ENCODE results near the gene NRF1.
"Not testable (repeated sequence)": the region's sequence is repeated elsewhere in the genome, so short reads cannot be mapped to it uniquely, and the experiment has no call there.

The NRF1 gene

DNA sequence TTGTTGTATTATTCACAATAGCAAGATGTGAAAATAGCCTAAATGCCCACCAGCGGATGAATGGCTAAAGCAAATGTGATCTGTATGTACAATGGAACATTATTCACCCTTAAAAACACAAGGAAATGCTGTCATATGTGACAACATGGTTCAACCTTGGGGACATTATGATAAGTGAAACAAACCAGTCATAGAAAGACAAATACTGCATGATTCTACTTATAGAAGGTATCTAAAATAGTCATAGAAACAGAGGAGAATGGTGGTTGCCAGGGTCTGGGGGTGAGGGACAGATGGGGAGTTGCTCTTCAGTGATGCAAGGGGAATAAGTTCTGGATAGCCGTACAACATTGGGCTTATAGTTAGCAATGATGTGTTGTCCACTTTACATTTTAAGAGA, 58.4 kb downstream of the NRF1 start:
- ChIA-PET POLR2A (no interaction called here), CTCF (no interaction called here)
- TF ChIP-seq FOXM1 (IDR thresholded peaks at IDR 0.05; ENCODE audit: borderline replicate concordance) (no peak), PKNOX1 (IDR thresholded peaks at IDR 0.05) (no peak), FOXK2 (IDR thresholded peaks at IDR 0.05) (no peak), SUZ12 (IDR thresholded peaks at IDR 0.05) (no peak), ZNF384 (IDR thresholded peaks at IDR 0.05) (no peak), BHLHE40 (IDR thresholded peaks at IDR 0.05; ENCODE audit: borderline replicate concordance) (no peak), LEF1 (IDR thresholded peaks at IDR 0.05; ENCODE audit: borderline replicate concordance) (no peak), TARDBP (IDR thresholded peaks at IDR 0.05) (no peak), SP1 (IDR thresholded peaks at IDR 0.05) (no peak), ARNT (IDR thresholded peaks at IDR 0.05) (no peak), HDGF (IDR thresholded peaks at IDR 0.05; ENCODE audit: borderline replicate concordance) (no peak), L3MBTL2 (conservative IDR thresholded peaks at IDR 0.05) (no peak), FOXA1 (IDR thresholded peaks at IDR 0.05) (no peak), ELF4 (IDR thresholded peaks at IDR 0.05) (no peak), NFRKB (IDR thresholded peaks at IDR 0.05) (no peak), CTBP1 (IDR thresholded peaks at IDR 0.05; ENCODE audit: borderline replicate concordance) (no peak)
- no peak for DNase-seq (ENCODE audit: extremely low spot score)

- ChIA-PET CTCF (no interaction called here), POLR2A (no interaction called here)
- no peak for DNase-seq (ENCODE audit: extremely low spot score)
- no peak for TF ChIP-seq HDGF (IDR thresholded peaks at IDR 0.05; ENCODE audit: borderline replicate concordance)
- TF ChIP-seq BHLHE40 (IDR thresholded peaks at IDR 0.05; ENCODE audit: borderline replicate concordance), result no peak
- TF ChIP-seq SP1 (IDR thresholded peaks at IDR 0.05), result no peak
Measured at GRCh38 chr7:129670656-129671055, 59.1 kb downstream of the NRF1 start.

GRCh38 chr7:129671266-129671665, 59.7 kb downstream of the NRF1 start:
- DNase-seq (ENCODE audit: extremely low spot score), result no peak
- TF ChIP-seq PKNOX1 (IDR thresholded peaks at IDR 0.05) (no peak), TARDBP (IDR thresholded peaks at IDR 0.05) (no peak), FOXM1 (IDR thresholded peaks at IDR 0.05; ENCODE audit: borderline replicate concordance) (no peak), HDGF (IDR thresholded peaks at IDR 0.05; ENCODE audit: borderline replicate concordance) (no peak), ZNF384 (IDR thresholded peaks at IDR 0.05) (no peak), BHLHE40 (IDR thresholded peaks at IDR 0.05; ENCODE audit: borderline replicate concordance) (no peak), SUZ12 (IDR thresholded peaks at IDR 0.05) (no peak), FOXK2 (IDR thresholded peaks at IDR 0.05) (no peak), SP1 (IDR thresholded peaks at IDR 0.05) (no peak), NFRKB (IDR thresholded peaks at IDR 0.05) (no peak), L3MBTL2 (conservative IDR thresholded peaks at IDR 0.05) (no peak), ARNT (IDR thresholded peaks at IDR 0.05) (no peak), LEF1 (IDR thresholded peaks at IDR 0.05; ENCODE audit: borderline replicate concordance) (no peak), CTBP1 (IDR thresholded peaks at IDR 0.05; ENCODE audit: borderline replicate concordance) (no peak), ELF4 (IDR thresholded peaks at IDR 0.05) (no peak), FOXA1 (IDR thresholded peaks at IDR 0.05) (no peak)
- CTCF ChIA-PET, result no interaction called here
- POLR2A ChIA-PET, result no interaction called here

DNA sequence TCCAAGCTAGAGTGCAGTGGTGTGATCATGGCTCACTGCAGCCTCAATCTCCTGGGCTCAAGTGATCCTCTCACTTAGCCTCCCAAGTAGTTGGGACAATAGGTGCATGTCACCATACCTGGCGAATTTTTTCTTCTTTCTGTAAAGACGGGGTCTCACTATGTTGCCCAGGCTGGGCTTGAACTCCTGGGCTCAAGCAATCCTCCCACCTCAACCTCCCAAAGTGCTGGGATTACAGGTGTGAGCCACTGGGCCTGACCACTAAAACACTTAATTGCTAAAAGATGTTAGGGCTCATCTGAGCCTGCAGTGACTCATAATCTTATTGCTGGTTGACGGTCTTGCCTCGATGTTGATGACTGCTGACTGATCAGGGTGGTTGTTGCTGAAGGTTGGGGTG, 63.0 kb downstream of the NRF1 start:
- DNase-seq (ENCODE audit: extremely low spot score); POLR2A ChIA-PET; CTCF ChIA-PET: not testable (repeated sequence)

- ChIA-PET POLR2A (no interaction called here), CTCF (no interaction called here)
- no peak for DNase-seq (ENCODE audit: extremely low spot score)
- TF ChIP-seq SUZ12 (IDR thresholded peaks at IDR 0.05) (no peak), NFRKB (IDR thresholded peaks at IDR 0.05) (no peak), ELF4 (IDR thresholded peaks at IDR 0.05) (no peak), FOXM1 (IDR thresholded peaks at IDR 0.05; ENCODE audit: borderline replicate concordance) (no peak), TARDBP (IDR thresholded peaks at IDR 0.05) (no peak), HDGF (IDR thresholded peaks at IDR 0.05; ENCODE audit: borderline replicate concordance) (no peak), SP1 (IDR thresholded peaks at IDR 0.05) (no peak), FOXA1 (IDR thresholded peaks at IDR 0.05) (no peak), BHLHE40 (IDR thresholded peaks at IDR 0.05; ENCODE audit: borderline replicate concordance) (no peak), CTBP1 (IDR thresholded peaks at IDR 0.05; ENCODE audit: borderline replicate concordance) (no peak), FOXK2 (IDR thresholded peaks at IDR 0.05) (no peak), L3MBTL2 (conservative IDR thresholded peaks at IDR 0.05) (no peak), ZNF384 (IDR thresholded peaks at IDR 0.05) (no peak), PKNOX1 (IDR thresholded peaks at IDR 0.05) (no peak)
Measured at GRCh38 chr7:129675521-129675920, 64.0 kb downstream of the NRF1 start.

- CTCF ChIA-PET, result no interaction called here
Measured at GRCh38 chr7:129676017-129676897, 64.7 kb downstream of the NRF1 start.

More at GRCh38 chr7:129676017-129676897, 64.7 kb downstream of the NRF1 start:
- POLR2A ChIA-PET, result no interaction called here
- no peak for TF ChIP-seq NFRKB (IDR thresholded peaks at IDR 0.05)
- no peak for DNase-seq (ENCODE audit: extremely low spot score)

All from HEK293T (cell line).